Choroid plexus epithelial cell (primary cell): ENCODE results near the gene CHRNB1.

Source experiments
- DNase-seq: peaks from one replicate; pipeline ENCODE4 v3.0.0-alpha.2; 2010; ENCODE audit warnings: low read depth
- H3K4me3 ChIP-seq: 2 replicates; pipeline ENCODE4 v1.5.1; 2011; ENCODE audit warnings: low read depth, mild to moderate bottlenecking, control low read depth, low read length, moderate library complexity
- TF ChIP-seq, protein P1 (sequence below): conservative IDR thresholded peaks from 2 replicates; pipeline ENCODE4 v1.5.1; 2011; ENCODE audit warnings: low read depth, mild to moderate bottlenecking, control low read depth, inconsistent platforms, low read length, moderate library complexity

CHRNB1 gene

GRCh38 chr17:7431231-7431630, 13.6 kb upstream of the CHRNB1 start:
- no peak for DNase-seq
- TF ChIP-seq, protein P1, sequence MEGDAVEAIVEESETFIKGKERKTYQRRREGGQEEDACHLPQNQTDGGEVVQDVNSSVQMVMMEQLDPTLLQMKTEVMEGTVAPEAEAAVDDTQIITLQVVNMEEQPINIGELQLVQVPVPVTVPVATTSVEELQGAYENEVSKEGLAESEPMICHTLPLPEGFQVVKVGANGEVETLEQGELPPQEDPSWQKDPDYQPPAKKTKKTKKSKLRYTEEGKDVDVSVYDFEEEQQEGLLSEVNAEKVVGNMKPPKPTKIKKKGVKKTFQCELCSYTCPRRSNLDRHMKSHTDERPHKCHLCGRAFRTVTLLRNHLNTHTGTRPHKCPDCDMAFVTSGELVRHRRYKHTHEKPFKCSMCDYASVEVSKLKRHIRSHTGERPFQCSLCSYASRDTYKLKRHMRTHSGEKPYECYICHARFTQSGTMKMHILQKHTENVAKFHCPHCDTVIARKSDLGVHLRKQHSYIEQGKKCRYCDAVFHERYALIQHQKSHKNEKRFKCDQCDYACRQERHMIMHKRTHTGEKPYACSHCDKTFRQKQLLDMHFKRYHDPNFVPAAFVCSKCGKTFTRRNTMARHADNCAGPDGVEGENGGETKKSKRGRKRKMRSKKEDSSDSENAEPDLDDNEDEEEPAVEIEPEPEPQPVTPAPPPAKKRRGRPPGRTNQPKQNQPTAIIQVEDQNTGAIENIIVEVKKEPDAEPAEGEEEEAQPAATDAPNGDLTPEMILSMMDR: no peak
- no peak overlapping the region for H3K4me3 ChIP-seq

GRCh38 chr17:7432296-7432695, 12.6 kb upstream of the CHRNB1 start:
- TF ChIP-seq, protein P1: no peak
- DNase-seq: no peak
- H3K4me3 ChIP-seq: no peak overlapping the region

DNA sequence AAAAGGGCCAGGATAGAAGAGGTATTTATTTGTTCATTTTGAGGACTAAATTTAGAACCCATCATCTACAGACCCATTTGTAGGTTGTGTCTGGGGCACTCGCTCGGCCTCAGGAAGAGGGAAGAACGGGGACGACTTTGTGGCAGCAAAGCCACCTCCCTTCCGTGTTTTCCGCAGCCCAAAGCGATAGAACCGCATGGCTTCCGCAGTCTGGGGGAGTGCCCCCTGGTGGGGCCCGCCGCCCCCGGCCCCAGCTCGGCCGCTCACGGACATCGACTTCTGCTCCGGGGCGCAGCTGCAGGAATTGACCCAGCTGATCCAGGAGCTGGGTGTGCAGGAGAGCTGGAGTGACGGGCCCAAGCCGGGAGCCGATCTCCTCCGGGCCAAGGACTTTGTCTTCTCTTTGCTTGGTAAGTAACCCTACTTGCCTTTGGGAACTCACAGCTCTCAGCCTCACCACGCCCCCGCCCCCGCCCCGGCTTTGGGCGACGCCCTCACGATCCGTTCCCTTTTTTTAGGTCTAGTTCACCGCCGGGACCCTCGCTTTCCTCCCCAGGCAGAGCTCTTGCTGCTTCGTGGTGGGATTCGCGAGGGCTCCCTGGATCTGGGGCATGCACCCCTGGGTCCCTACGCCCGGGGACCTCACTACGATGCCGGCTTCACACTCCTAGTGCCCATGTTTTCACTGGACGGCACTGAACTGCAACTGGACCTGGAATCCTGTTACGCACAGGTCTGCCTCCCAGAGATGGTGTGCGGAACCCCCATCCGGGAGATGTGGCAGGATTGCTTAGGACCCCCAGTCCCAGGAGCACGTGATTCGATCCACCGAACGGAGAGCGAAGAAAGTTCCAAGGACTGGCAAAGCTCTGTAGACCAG, 8.9 kb upstream of the CHRNB1 start:
- DNase-seq: no peak
- TF ChIP-seq, protein P1: no peak
- H3K4me3 ChIP-seq: peak overlapping the region; percentile 58

DNA sequence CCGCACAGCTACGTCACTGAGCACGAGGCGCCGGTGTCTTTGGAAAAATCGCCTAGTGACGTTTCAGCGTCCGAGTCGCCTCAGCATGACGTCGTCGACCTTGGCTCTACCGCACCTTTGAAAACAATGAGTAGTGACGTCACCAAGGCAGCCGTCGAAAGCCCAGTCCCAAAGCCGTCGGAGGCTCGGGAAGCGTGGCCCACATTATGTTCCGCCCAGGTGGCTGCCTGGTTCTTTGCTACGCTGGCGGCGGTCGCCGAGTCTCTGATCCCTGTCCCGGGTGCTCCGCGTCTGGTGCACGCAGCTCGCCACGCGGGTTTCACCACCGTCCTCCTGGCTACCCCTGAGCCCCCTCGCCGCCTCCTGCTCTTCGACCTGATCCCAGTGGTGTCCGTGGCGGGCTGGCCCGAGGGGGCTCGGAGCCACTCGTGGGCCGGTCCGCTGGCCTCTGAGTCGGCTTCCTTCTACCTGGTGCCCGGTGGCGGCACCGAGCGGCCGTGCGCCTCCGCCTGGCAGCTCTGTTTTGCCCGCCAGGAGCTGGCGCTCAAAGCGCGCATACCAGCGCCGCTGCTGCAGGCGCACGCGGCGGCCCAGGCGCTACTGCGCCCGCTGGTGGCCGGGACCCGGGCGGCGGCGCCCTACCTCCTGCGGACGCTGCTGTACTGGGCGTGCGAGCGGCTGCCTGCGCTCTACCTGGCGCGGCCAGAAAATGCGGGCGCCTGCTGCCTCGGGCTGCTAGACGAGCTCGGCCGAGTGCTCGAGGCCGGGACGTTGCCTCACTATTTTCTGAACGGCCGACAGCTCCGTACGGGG, 8.1 kb upstream of the CHRNB1 start:
- peak overlapping the region; percentile 39 for H3K4me3 ChIP-seq
- DNase-seq: peak; percentile 72
- TF ChIP-seq, protein P1: peak; percentile 47

DNA sequence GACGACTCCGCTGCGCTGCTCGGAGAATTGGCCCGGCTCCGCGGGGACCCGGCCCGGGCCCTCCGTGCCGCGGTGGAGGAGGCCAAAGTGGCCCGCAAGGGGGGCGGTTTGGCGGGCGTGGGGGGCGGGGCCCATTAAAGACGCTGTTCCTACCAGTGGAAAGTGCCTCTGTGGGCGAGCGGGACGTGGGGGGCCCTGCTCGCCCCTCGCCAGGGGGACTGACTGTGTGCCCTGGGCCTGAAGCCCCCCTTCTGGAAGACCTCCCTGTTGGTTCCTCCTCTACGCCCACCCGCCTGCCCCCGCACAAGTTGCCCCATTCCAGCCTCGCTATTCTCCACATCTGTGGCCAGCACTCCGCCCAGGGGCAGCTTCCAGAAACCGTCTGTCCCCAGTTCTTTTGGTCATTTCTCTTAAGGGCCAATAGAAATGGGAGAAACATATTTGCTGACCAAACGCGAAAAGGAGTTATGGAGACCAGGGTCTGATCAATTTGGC, 7.4 kb upstream of the CHRNB1 start:
- H3K4me3 ChIP-seq: peak overlapping the region; percentile 42
- no peak for DNase-seq
- TF ChIP-seq, protein P1: no peak

DNA sequence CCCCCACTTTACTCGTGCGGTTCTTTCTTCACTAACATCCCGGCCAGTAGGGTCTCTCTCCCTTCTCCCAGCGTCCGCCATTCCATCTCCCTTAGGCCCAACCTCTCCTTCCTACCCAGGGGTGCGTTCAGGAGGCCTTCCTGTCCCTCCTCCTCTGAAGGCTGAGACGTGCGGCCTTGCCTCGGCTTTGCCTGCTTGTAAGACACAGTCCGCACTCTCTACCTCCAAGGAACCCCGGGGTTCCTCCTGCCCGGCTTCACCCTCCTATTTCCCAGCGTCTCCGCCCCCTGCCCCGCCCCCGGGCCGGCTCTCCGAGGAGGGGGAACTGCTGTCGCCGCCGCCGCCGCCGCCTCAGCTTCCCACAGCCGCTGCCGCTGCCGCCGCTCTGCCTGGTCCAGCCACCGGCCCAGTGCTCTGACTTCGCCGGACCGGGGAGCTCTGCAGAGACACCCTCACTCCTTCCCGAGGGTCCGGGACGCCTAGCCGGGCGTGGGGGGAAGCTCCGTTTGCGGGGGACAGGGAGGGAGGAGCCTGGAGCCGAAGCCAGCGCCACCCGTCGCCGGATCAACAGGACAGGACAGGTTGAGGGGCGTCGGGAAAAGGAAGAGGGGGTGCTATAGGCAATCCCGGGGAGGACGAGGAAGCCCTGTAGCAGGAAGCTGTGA, 6.8 kb upstream of the CHRNB1 start:
- TF ChIP-seq, protein P1: no peak
- DNase-seq: no peak
- peak overlapping the region; percentile 42 for H3K4me3 ChIP-seq
